ENCODE data around the gene DLGAP1. TPM values are rescaled to one million over a fixed set of nuclear protein-coding genes. Genes with fewer than 3 reads are reported as not detected.
A peak's percentile ranks its signal among the peaks of the same experiment; 100 is the strongest.

The DLGAP1 gene
- total and polyA plus RNA-seq, 2 experiments from 2014 or later, result 17.0 to 48.5 TPM

DNA sequence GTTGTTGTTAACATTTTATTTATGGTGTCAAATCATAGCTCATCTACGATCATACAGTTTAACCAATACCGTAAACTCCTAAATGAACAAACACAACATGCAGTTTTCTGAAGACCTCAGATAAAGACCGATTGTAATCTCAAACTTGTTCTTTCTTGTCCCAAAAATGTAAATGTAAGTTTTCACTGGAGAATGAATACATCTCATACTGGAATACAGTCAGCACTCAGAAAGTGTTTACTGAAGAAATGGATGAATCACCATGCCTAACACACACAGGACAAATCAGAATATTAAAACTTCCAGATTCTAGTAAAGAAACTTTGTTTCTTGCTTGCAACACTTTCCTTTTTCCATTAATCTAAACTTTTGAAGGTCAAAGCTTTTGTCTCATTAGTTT is 380.5 kb downstream of the DLGAP1 start:
- no peak overlapping the region for H3K27ac ChIP-seq (ENCODE audit: low read depth)
- H3K27ac Mint-ChIP-seq, result no peak overlapping the region
- H3K79me2 ChIP-seq (replicated peaks; ENCODE audit: insufficient read depth), result no peaks in the 10 kb centered on the region
- no peaks in the 10 kb centered on the region for H3K27me3 Mint-ChIP-seq (ENCODE audit: insufficient read depth, low read depth, poor library complexity)
- no peaks in the 10 kb centered on the region for H3K9me2 ChIP-seq (ENCODE audit: insufficient read depth)
- H4K20me1 ChIP-seq (replicated peaks; ENCODE audit: insufficient read depth), result no peaks in the 10 kb centered on the region
- H3K9me3 Mint-ChIP-seq, result peaks cover under 1% of the 10 kb centered on the region; the same call in 1 of the 3 replicates
- no peak overlapping the region for H3K4me3 Mint-ChIP-seq
- H3K36me3 ChIP-seq (ENCODE audit: insufficient read depth), result no peaks in the 10 kb centered on the region; the same call in 1 of the 2 replicates
- H2AFZ ChIP-seq, result no peak overlapping the region
- ATAC-seq (no peak), DNase-seq (ENCODE audit: low spot score) (no peak)
- H3K4me1 ChIP-seq (ENCODE audit: insufficient read depth), result peaks cover 7% of the 10 kb centered on the region
- no peaks in the 10 kb centered on the region for H3K27me3 ChIP-seq (ENCODE audit: insufficient read depth)
- H3K36me3 Mint-ChIP-seq (ENCODE audit: low read depth), result peaks cover 3% of the 10 kb centered on the region
- H3K4me3 ChIP-seq, result no peak overlapping the region
- H3F3A ChIP-seq (replicated peaks; ENCODE audit: low read depth), result no peaks in the 10 kb centered on the region
- H3K4me2 ChIP-seq, result no peak overlapping the region
- peaks cover 22% of the 10 kb centered on the region for H3K4me1 Mint-ChIP-seq
- TF ChIP-seq EZH2phosphoT487 (IDR thresholded peaks at IDR 0.05; ENCODE audit: unreplicated experiment) (no peak), JUNB (IDR thresholded peaks at IDR 0.05; ENCODE audit: unreplicated experiment) (no peak), ZNF331 (CRISPR knock-in tag; IDR thresholded peaks at IDR 0.05; ENCODE audit: low read depth) (no peak)

DNA sequence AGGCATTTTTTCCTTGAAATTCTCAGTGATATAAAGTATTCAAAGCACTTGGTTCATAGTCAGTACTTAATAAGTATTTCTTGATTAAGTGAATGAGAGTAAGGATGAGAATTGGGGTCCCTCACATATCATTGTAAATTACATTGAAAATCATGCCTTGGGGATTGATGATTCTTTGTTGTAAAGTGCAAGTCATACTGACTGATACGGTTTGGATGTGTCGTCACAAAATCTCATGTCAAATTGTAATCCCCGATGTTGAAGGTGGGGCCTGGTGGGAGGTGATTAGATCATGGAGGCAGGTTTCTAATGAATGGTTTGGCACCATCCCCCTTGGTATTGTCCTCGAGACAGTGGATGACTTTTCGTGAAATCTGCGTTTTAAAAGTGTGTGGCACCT is 385.9 kb downstream of the DLGAP1 start:
- no peaks in the 10 kb centered on the region for H4K20me1 ChIP-seq (replicated peaks; ENCODE audit: insufficient read depth)
- Mint-ChIP-seq H3K36me3 (ENCODE audit: low read depth) (peaks cover 48% of the 10 kb centered on the region), H3K9me3 (peaks cover 39% of the 10 kb centered on the region), H3K4me3 (no peak overlapping the region), H3K4me1 (peaks cover 4% of the 10 kb centered on the region; the same call in 2 of the 3 replicates), H3K27me3 (ENCODE audit: insufficient read depth, low read depth, poor library complexity) (peaks cover 2% of the 10 kb centered on the region), H3K27ac (no peak overlapping the region)
- no peak overlapping the region for H3K4me3 ChIP-seq
- H3K36me3 ChIP-seq (ENCODE audit: insufficient read depth), result peaks cover 11% of the 10 kb centered on the region
- H3K4me1 ChIP-seq (ENCODE audit: insufficient read depth), result no peaks in the 10 kb centered on the region
- no peaks in the 10 kb centered on the region for H3F3A ChIP-seq (replicated peaks; ENCODE audit: low read depth)
- peak overlapping the region; percentile 27; the same call in 1 of the 2 replicates for H3K27ac ChIP-seq (ENCODE audit: low read depth)
- no peak for DNase-seq (ENCODE audit: low spot score)
- no peaks in the 10 kb centered on the region for H3K27me3 ChIP-seq (ENCODE audit: insufficient read depth)
- no peak overlapping the region for H2AFZ ChIP-seq
- H3K9me2 ChIP-seq (ENCODE audit: insufficient read depth), result no peaks in the 10 kb centered on the region
- no peaks in the 10 kb centered on the region for H3K79me2 ChIP-seq (replicated peaks; ENCODE audit: insufficient read depth)
- no peak overlapping the region for H3K4me2 ChIP-seq
- no peak for ATAC-seq
- TF ChIP-seq, protein P1, sequence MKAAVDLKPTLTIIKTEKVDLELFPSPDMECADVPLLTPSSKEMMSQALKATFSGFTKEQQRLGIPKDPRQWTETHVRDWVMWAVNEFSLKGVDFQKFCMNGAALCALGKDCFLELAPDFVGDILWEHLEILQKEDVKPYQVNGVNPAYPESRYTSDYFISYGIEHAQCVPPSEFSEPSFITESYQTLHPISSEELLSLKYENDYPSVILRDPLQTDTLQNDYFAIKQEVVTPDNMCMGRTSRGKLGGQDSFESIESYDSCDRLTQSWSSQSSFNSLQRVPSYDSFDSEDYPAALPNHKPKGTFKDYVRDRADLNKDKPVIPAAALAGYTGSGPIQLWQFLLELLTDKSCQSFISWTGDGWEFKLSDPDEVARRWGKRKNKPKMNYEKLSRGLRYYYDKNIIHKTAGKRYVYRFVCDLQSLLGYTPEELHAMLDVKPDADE (IDR thresholded peaks at IDR 0.05), result no peak
- TF ChIP-seq NANOG (IDR thresholded peaks at IDR 0.05; ENCODE audit: borderline replicate concordance), result no peak
- no peak for TF ChIP-seq CTCF (conservative IDR thresholded peaks at IDR 0.05; ENCODE audit: low read depth in 2 of 2)
- no peak for TF ChIP-seq EZH2 (IDR thresholded peaks at IDR 0.05; ENCODE audit: low read depth, unreplicated experiment)
- TF ChIP-seq ZNF114 (CRISPR knock-in tag; IDR thresholded peaks at IDR 0.05), result no peak
- no peak for TF ChIP-seq CREB1 (CRISPR knock-in tag; IDR thresholded peaks at IDR 0.05; ENCODE audit: low read depth)
- no peak for TF ChIP-seq JUNB (IDR thresholded peaks at IDR 0.05; ENCODE audit: unreplicated experiment)
- TF ChIP-seq EZH2phosphoT487 (IDR thresholded peaks at IDR 0.05; ENCODE audit: unreplicated experiment), result no peak
- TF ChIP-seq ZNF462 (CRISPR knock-in tag; IDR thresholded peaks at IDR 0.05), result no peak

Measured in GM23338 (cell line).